ENCODE results near the gene CTSW.
"Not testable (repeated sequence)": the region's sequence is repeated elsewhere in the genome, so short reads cannot be mapped to it uniquely, and the experiment has no call there.

CTSW gene

DNA sequence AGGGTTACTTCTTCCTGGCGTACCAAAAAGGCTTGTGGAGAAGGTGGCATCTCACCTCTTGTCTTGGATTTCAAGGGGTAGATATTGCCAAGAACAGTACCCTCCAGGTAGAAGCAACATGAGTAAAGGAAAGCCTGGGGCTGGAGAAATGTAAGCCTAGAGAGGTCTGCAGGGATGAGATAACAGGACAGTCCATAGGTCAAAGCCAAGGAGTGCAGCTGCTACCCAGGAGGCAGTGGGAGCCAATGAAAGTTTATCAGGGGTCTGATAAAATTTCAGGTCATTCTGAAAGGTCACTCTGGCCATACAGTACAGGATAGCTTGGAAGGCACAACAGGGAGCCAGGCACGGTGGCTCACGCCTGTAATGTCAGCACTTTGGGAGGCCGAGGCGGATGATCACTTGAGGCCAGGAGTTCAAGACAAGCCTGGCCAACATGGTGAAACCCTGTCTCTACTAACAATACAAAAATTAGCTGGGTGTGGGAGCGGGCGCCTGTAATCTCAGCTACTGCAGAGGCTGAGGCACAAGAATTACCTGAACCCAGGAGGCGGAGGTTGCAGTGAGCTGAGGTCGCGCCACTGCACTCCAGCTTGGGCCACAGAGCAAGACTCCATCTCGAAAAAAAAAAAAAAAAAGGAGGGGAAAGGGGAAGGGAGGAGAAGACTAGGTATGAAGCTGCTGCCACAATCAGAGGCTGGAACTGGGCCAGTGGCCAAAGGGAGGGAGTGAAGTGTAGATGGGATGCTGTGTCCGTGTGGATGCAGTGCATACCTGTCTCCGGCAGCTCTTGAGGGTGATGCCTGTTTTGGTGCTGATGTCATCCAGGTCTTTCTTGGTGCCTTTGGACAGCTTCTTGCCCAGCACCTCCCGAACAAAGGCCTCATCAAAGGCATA lies 7.4 kb downstream of the CTSW start:
- H3K9me3 ChIP-seq (ENCODE audit: low read depth, low read length), result no peaks in the 10 kb centered on the region
- TF ChIP-seq POLR2AphosphoS5 (IDR thresholded peaks at IDR 0.05; ENCODE audit: borderline replicate concordance, low read depth, low read length), result no peak
- TF ChIP-seq FOXP2 (optimal IDR thresholded peaks at IDR 0.05; ENCODE audit: control extremely low read depth, extremely low read length, insufficient read depth), result no peak
- TF ChIP-seq EZH2 (IDR thresholded peaks at IDR 0.05), result no peak
- H3K4me3 ChIP-seq, result peak overlapping the region; percentile 100
- DNase-seq (ENCODE audit: low read depth, low spot score), result no peak
- no peak overlapping the region for H3K27ac ChIP-seq
- peaks cover 36% of the 10 kb centered on the region; the same call in 1 of the 2 replicates for H3K36me3 ChIP-seq (ENCODE audit: insufficient read depth, low read length)
- no peak overlapping the region for H3K9ac ChIP-seq (ENCODE audit: insufficient read length)

GRCh38 chr11:65887723-65888162 lies 8.1 kb downstream of the CTSW start:
- H3K36me3 ChIP-seq (ENCODE audit: insufficient read depth, low read length), result peaks cover 35% of the 10 kb centered on the region; the same call in 1 of the 2 replicates

GRCh38 chr11:65888163-65888814 lies 8.7 kb downstream of the CTSW start, which contains the start of gene FIBP:
Gene FIBP, minus strand, starts transcription at chr11:65888471. Its CDS starts 53 bp downstream, at chr11:65888418.
- TF ChIP-seq FOXP2 (optimal IDR thresholded peaks at IDR 0.05; ENCODE audit: control extremely low read depth, extremely low read length, insufficient read depth) (no peak), EZH2 (IDR thresholded peaks at IDR 0.05) (no peak), POLR2AphosphoS5 (IDR thresholded peaks at IDR 0.05; ENCODE audit: borderline replicate concordance, low read depth, low read length) (peak; percentile 97)
- H3K36me3 ChIP-seq (ENCODE audit: insufficient read depth, low read length), result peaks cover 29% of the 10 kb centered on the region; the same call in 1 of the 2 replicates
- H3K9me3 ChIP-seq (ENCODE audit: low read depth, low read length), result no peaks in the 10 kb centered on the region
- DNase-seq (ENCODE audit: low read depth, low spot score), result peak; percentile 67
- peak within 1 kb of the TSS; percentile 100 for H3K4me3 ChIP-seq
- peak within 1 kb of the TSS; percentile 84 for H3K9ac ChIP-seq (ENCODE audit: insufficient read length)
- H3K27ac ChIP-seq, result peak within 1 kb of the TSS; percentile 1; the same call in 1 of the 2 replicates

More at GRCh38 chr11:65887723-65888162, 8.1 kb downstream of the CTSW start:
- DNase-seq (ENCODE audit: low read depth, low spot score), result no peak
- peak overlapping the region; percentile 100 for H3K4me3 ChIP-seq
- H3K27ac ChIP-seq, result no peak overlapping the region
- H3K9me3 ChIP-seq (ENCODE audit: low read depth, low read length), result no peaks in the 10 kb centered on the region
- TF ChIP-seq EZH2 (IDR thresholded peaks at IDR 0.05) (no peak), FOXP2 (optimal IDR thresholded peaks at IDR 0.05; ENCODE audit: control extremely low read depth, extremely low read length, insufficient read depth) (no peak), POLR2AphosphoS5 (IDR thresholded peaks at IDR 0.05; ENCODE audit: borderline replicate concordance, low read depth, low read length) (no peak)
- H3K9ac ChIP-seq (ENCODE audit: insufficient read length), result peak overlapping the region; percentile 84

GRCh38 chr11:65890324-65891218 lies 10.9 kb downstream of the CTSW start, which contains the start of gene CCDC85B:
Gene CCDC85B, plus strand, starts transcription at chr11:65890673. Its CDS starts 111 bp downstream, at chr11:65890784.
- peak; percentile 53 for DNase-seq (ENCODE audit: low read depth, low spot score)
- TF ChIP-seq POLR2AphosphoS5 (IDR thresholded peaks at IDR 0.05; ENCODE audit: borderline replicate concordance, low read depth, low read length) (peak; percentile 77), FOXP2 (optimal IDR thresholded peaks at IDR 0.05; ENCODE audit: control extremely low read depth, extremely low read length, insufficient read depth) (no peak)
- Histone ChIP-seq H3K27ac (0 out of 2 replicates have a peak within 1 kb of the TSS, but pooled peaks have one; percentile 42), H3K9me3 (ENCODE audit: low read depth, low read length) (no peaks in the 10 kb centered on the region), H3K36me3 (ENCODE audit: insufficient read depth, low read length) (peaks cover 8% of the 10 kb centered on the region; the same call in 1 of the 2 replicates), H3K9ac (ENCODE audit: insufficient read length) (peak within 1 kb of the TSS; percentile 88), H3K4me3 (peak within 1 kb of the TSS; percentile 95)

GRCh38 chr11:65891219-65892136 lies 11.8 kb downstream of the CTSW start:
- Histone ChIP-seq H3K9me3 (ENCODE audit: low read depth, low read length) (no peaks in the 10 kb centered on the region), H3K36me3 (ENCODE audit: insufficient read depth, low read length) (peaks cover 2% of the 10 kb centered on the region; the same call in 1 of the 2 replicates), H3K4me3 (peak overlapping the region; percentile 95), H3K9ac (ENCODE audit: insufficient read length) (peak overlapping the region; percentile 88), H3K27ac (0 out of 2 replicates have a peak overlapping the region, but pooled peaks have one; percentile 42)
- no peak for DNase-seq (ENCODE audit: low read depth, low spot score)
- TF ChIP-seq FOXP2 (optimal IDR thresholded peaks at IDR 0.05; ENCODE audit: control extremely low read depth, extremely low read length, insufficient read depth) (no peak), EZH2 (IDR thresholded peaks at IDR 0.05) (no peak), POLR2AphosphoS5 (IDR thresholded peaks at IDR 0.05; ENCODE audit: borderline replicate concordance, low read depth, low read length) (0 out of 2 replicates have a peak, but pooled peaks have one; percentile 15)

DNA sequence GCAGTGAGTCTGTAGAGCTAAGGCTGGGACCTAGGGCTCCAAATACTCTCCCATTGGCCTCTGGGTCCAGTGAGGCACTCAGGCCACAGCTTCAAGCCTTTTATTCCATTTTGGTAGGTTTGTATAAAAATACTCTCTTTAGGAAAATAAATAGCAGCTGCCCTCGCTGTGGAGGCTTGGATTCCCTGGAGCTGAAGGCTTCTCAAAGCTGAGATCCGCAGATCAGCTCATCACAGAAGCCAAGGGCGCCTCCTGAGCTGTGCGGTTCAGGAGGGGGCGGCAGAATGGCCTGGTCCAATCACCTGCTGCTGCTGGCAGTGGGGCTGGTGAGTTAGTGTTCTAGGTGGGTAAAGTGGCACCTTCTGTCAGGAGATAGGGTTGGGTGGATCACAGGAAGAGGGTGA lies 12.5 kb downstream of the CTSW start:
- not testable (repeated sequence) for H3K9me3 ChIP-seq (ENCODE audit: low read depth, low read length); DNase-seq (ENCODE audit: low read depth, low spot score); H3K27ac ChIP-seq; H3K36me3 ChIP-seq (ENCODE audit: insufficient read depth, low read length)
- H3K4me3 ChIP-seq, result peak overlapping the region; percentile 95
- peak overlapping the region; percentile 88 for H3K9ac ChIP-seq (ENCODE audit: insufficient read length)
